ENCODE results near the gene RAB38.

GRCh38 chr11:88101881-88102597 lies 73.2 kb downstream of the RAB38 start:
- TF ChIP-seq CTCF (IDR thresholded peaks at IDR 0.05) (no peak), POLR2A (IDR thresholded peaks at IDR 0.05) (no peak)
